ENCODE results near the gene AMN1.

- TF ChIP-seq POLR2AphosphoS5 (IDR thresholded peaks at IDR 0.05; ENCODE audit: low read depth, low read length) (no peak), POLR2A (IDR thresholded peaks at IDR 0.05; ENCODE audit: low read depth, low read length) (no peak), TAF1 (IDR thresholded peaks at IDR 0.05; ENCODE audit: borderline replicate concordance, low read depth, low read length) (no peak)
Observed at GRCh38 chr12:31773867-31774266, 45.0 kb upstream of the AMN1 start.

Measured in GM12892 (cell line).